HUES48 (cell line): Measurements from ENCODE around the gene CYP2W1.

ENCODE experiments used
- H3K27ac ChIP-seq: one replicate; pipeline ENCODE4 v1.7.0; 2013; ENCODE audit warnings: low read depth, low read length, inconsistent platforms
- H3K27me3 ChIP-seq: 2 replicates; pipeline ENCODE4 v1.6.1; 2013; ENCODE audit warnings: mild to moderate bottlenecking, low read length; ENCODE audit not compliant: control insufficient read depth, insufficient read depth
- H3K36me3 ChIP-seq: 2 replicates; pipeline ENCODE4 v1.6.1; 2013; ENCODE audit warnings: low read length; ENCODE audit not compliant: control insufficient read depth, insufficient read depth
- H3K4me1 ChIP-seq: 2 replicates; pipeline ENCODE4 v1.6.1; 2013; ENCODE audit warnings: mild to moderate bottlenecking, low read length; ENCODE audit not compliant: control insufficient read depth, insufficient read depth
- H3K4me3 ChIP-seq: 2 replicates; pipeline ENCODE4 v1.5.1; 2013; ENCODE audit warnings: mild to moderate bottlenecking, low read depth, low read length
- H3K9ac ChIP-seq: 2 replicates; pipeline ENCODE4 v1.6.1; 2013; ENCODE audit warnings: mild to moderate bottlenecking, low read depth, low read length, moderate library complexity
- H3K9me3 ChIP-seq: 2 replicates; pipeline ENCODE4 v1.6.1; 2013; ENCODE audit warnings: low read length; ENCODE audit not compliant: control insufficient read depth, insufficient read depth

The CYP2W1 gene

GRCh38 chr7:1016577-1017531 lies 33.9 kb downstream of the CYP2W1 start:
- no peaks in the 10 kb centered on the region for H3K4me1 ChIP-seq
- no peaks in the 10 kb centered on the region for H3K9me3 ChIP-seq
- H3K4me3 ChIP-seq: no peak overlapping the region
- H3K9ac ChIP-seq: no peak overlapping the region
- no peaks in the 10 kb centered on the region for H3K27me3 ChIP-seq
- H3K36me3 ChIP-seq: no peaks in the 10 kb centered on the region
- H3K27ac ChIP-seq: no peak overlapping the region

GRCh38 chr7:1017586-1018333 lies 34.8 kb downstream of the CYP2W1 start:
- H3K9me3 ChIP-seq: no peaks in the 10 kb centered on the region
- no peaks in the 10 kb centered on the region for H3K36me3 ChIP-seq
- no peak overlapping the region for H3K27ac ChIP-seq
- no peaks in the 10 kb centered on the region for H3K27me3 ChIP-seq
- no peak overlapping the region for H3K4me3 ChIP-seq
- no peak overlapping the region for H3K9ac ChIP-seq
- H3K4me1 ChIP-seq: no peaks in the 10 kb centered on the region

- H3K4me1 ChIP-seq: no peaks in the 10 kb centered on the region
- H3K27ac ChIP-seq: no peak overlapping the region
- no peak overlapping the region for H3K4me3 ChIP-seq
- no peaks in the 10 kb centered on the region for H3K27me3 ChIP-seq
- H3K36me3 ChIP-seq: no peaks in the 10 kb centered on the region
- H3K9ac ChIP-seq: no peak overlapping the region
- H3K9me3 ChIP-seq: no peaks in the 10 kb centered on the region
These were observed 35.3 kb downstream of the CYP2W1 start for GRCh38 chr7:1018334-1018695.

GRCh38 chr7:1019255-1019785 lies 36.3 kb downstream of the CYP2W1 start:
- Histone ChIP-seq H3K4me1 (no peaks in the 10 kb centered on the region), H3K9ac (no peak overlapping the region), H3K36me3 (no peaks in the 10 kb centered on the region), H3K4me3 (no peak overlapping the region), H3K27me3 (no peaks in the 10 kb centered on the region), H3K9me3 (no peaks in the 10 kb centered on the region), H3K27ac (no peak overlapping the region)

GRCh38 chr7:1019789-1020610 lies 37.0 kb downstream of the CYP2W1 start:
- Histone ChIP-seq H3K4me1 (no peaks in the 10 kb centered on the region), H3K27ac (no peak overlapping the region)

GRCh38 chr7:1020849-1021251 lies 37.9 kb downstream of the CYP2W1 start:
- Histone ChIP-seq H3K27ac (no peak overlapping the region), H3K9ac (no peak overlapping the region), H3K36me3 (peaks cover 7% of the 10 kb centered on the region; the same call in 1 of the 2 replicates), H3K27me3 (no peaks in the 10 kb centered on the region), H3K4me3 (no peak overlapping the region), H3K9me3 (no peaks in the 10 kb centered on the region), H3K4me1 (no peaks in the 10 kb centered on the region)

More at GRCh38 chr7:1019789-1020610, 37.0 kb downstream of the CYP2W1 start:
- no peaks in the 10 kb centered on the region for H3K36me3 ChIP-seq
- no peak overlapping the region for H3K4me3 ChIP-seq
- no peaks in the 10 kb centered on the region for H3K9me3 ChIP-seq
- H3K27me3 ChIP-seq: no peaks in the 10 kb centered on the region
- H3K9ac ChIP-seq: no peak overlapping the region

- H3K4me3 ChIP-seq: no peak overlapping the region
These were observed 38.4 kb downstream of the CYP2W1 start for GRCh38 chr7:1021366-1021765.

GRCh38 chr7:1021931-1022330 lies 39.0 kb downstream of the CYP2W1 start:
- Histone ChIP-seq H3K4me3 (no peak overlapping the region), H3K4me1 (no peaks in the 10 kb centered on the region), H3K9ac (no peak overlapping the region), H3K36me3 (peaks cover 12% of the 10 kb centered on the region; the same call in 1 of the 2 replicates), H3K27ac (no peak overlapping the region), H3K9me3 (no peaks in the 10 kb centered on the region), H3K27me3 (no peaks in the 10 kb centered on the region)

More at GRCh38 chr7:1021366-1021765, 38.4 kb downstream of the CYP2W1 start:
- H3K27me3 ChIP-seq: no peaks in the 10 kb centered on the region
- H3K36me3 ChIP-seq: peaks cover 9% of the 10 kb centered on the region; the same call in 1 of the 2 replicates
- no peak overlapping the region for H3K9ac ChIP-seq
- no peaks in the 10 kb centered on the region for H3K9me3 ChIP-seq
- no peak overlapping the region for H3K27ac ChIP-seq
- no peaks in the 10 kb centered on the region for H3K4me1 ChIP-seq

- H3K9ac ChIP-seq: no peak overlapping the region
- peaks cover 12% of the 10 kb centered on the region; the same call in 1 of the 2 replicates for H3K36me3 ChIP-seq
- no peak overlapping the region for H3K27ac ChIP-seq
- H3K9me3 ChIP-seq: no peaks in the 10 kb centered on the region
- H3K27me3 ChIP-seq: no peaks in the 10 kb centered on the region
- H3K4me3 ChIP-seq: no peak overlapping the region
- no peaks in the 10 kb centered on the region for H3K4me1 ChIP-seq
These were observed 39.4 kb downstream of the CYP2W1 start for GRCh38 chr7:1022356-1022755.

- H3K36me3 ChIP-seq: peaks cover 12% of the 10 kb centered on the region; the same call in 1 of the 2 replicates
- no peaks in the 10 kb centered on the region for H3K4me1 ChIP-seq
- H3K27ac ChIP-seq: no peak overlapping the region
- no peak overlapping the region for H3K9ac ChIP-seq
- no peaks in the 10 kb centered on the region for H3K9me3 ChIP-seq
- no peaks in the 10 kb centered on the region for H3K27me3 ChIP-seq
- no peak overlapping the region for H3K4me3 ChIP-seq
These were observed 40.0 kb downstream of the CYP2W1 start for GRCh38 chr7:1022801-1023465.
